Bronchial epithelial cell (primary cell): ENCODE measurements around the gene MLPH. TPM values are rescaled to one million over a fixed set of nuclear protein-coding genes. Genes with fewer than 3 reads are reported as not detected.
"Not testable (repeated sequence)": the region's sequence is repeated elsewhere in the genome, so short reads cannot be mapped to it uniquely, and the experiment has no call there.

ENCODE experiments used
- DNase-seq: peaks from one replicate; pipeline ENCODE4 v3.0.0-alpha.2; 2010; ENCODE audit warnings: low read depth
- FAIRE-seq: peaks from 2 replicates; lab custom pipeline; 2011; peaks lifted over from hg19 to GRCh38; lab: Jason Lieb, UNC
- H3K27me3 ChIP-seq: 2 replicates; pipeline ENCODE4 v1.5.1; 2011; ENCODE audit warnings: low read length; ENCODE audit not compliant: control insufficient read depth, insufficient read depth
- H3K36me3 ChIP-seq: 2 replicates; pipeline ENCODE4 v1.5.1; 2011; ENCODE audit warnings: low read length; ENCODE audit not compliant: control insufficient read depth, insufficient read depth
- H3K4me3 ChIP-seq: 2 replicates; pipeline ENCODE4 v1.5.1; 2011; ENCODE audit warnings: mild to moderate bottlenecking, low read depth, low read length, control low read depth
- CTCF ChIP-seq: IDR thresholded peaks from 2 replicates; pipeline ENCODE4 v1.5.1; 2011; ENCODE audit warnings: mild to moderate bottlenecking, moderate library complexity, low read length, control low read depth, inconsistent platforms; ENCODE audit not compliant: insufficient read depth, severe bottlenecking
- total RNA-seq: library from RNA; depleted of rRNA; stranded (reverse); fragments of >200 nt; gene quantifications from 2 replicates; pipeline ENCODE4 v1.2.1, GENCODE V29; 2014

MLPH gene
- total RNA-seq, 1 donor from 2014 or later, result 6.6 TPM

- DNase-seq (no peak), FAIRE-seq (no peak)
- TF ChIP-seq CTCF, result no peak
- no peak overlapping the region for H3K4me3 ChIP-seq
- H3K36me3 ChIP-seq, result no peaks in the 10 kb centered on the region
- no peaks in the 10 kb centered on the region for H3K27me3 ChIP-seq
Observed at GRCh38 chr2:237467447-237468179, 19.4 kb upstream of the MLPH start.

GRCh38 chr2:237469410-237469809 is 17.6 kb upstream of the MLPH start:
- not testable (repeated sequence) for H3K36me3 ChIP-seq, DNase-seq, H3K27me3 ChIP-seq, FAIRE-seq, H3K4me3 ChIP-seq

- H3K36me3 ChIP-seq, result no peaks in the 10 kb centered on the region
- no peaks in the 10 kb centered on the region for H3K27me3 ChIP-seq
- no peak overlapping the region for H3K4me3 ChIP-seq
- no peak for DNase-seq
- no peak for TF ChIP-seq CTCF
- no peak for FAIRE-seq
Observed at GRCh38 chr2:237469849-237470248, 17.2 kb upstream of the MLPH start.

GRCh38 chr2:237470914-237471313 is 16.1 kb upstream of the MLPH start:
- H3K4me3 ChIP-seq, result no peak overlapping the region
- H3K27me3 ChIP-seq, result no peaks in the 10 kb centered on the region
- DNase-seq (no peak), FAIRE-seq (peak; percentile 77)
- no peak for TF ChIP-seq CTCF
- H3K36me3 ChIP-seq, result no peaks in the 10 kb centered on the region

- peak; percentile 65 for TF ChIP-seq CTCF
- no peaks in the 10 kb centered on the region for H3K27me3 ChIP-seq
- FAIRE-seq (peak; percentile 75), DNase-seq (no peak)
- no peak overlapping the region for H3K4me3 ChIP-seq
- H3K36me3 ChIP-seq, result no peaks in the 10 kb centered on the region
Observed at GRCh38 chr2:237471438-237472186, 15.4 kb upstream of the MLPH start.

GRCh38 chr2:237472187-237472712 is 14.8 kb upstream of the MLPH start:
- no peak overlapping the region for H3K4me3 ChIP-seq
- no peak for DNase-seq
- no peaks in the 10 kb centered on the region for H3K27me3 ChIP-seq
- no peaks in the 10 kb centered on the region for H3K36me3 ChIP-seq
- TF ChIP-seq CTCF, result no peak
- no peak for FAIRE-seq
